ENCODE measurements around the gene MYO16. TPM values are rescaled to one million over a fixed set of nuclear protein-coding genes. Genes with fewer than 3 reads are reported as not detected.

The MYO16 gene
- total RNA-seq = under 1 TPM in 1 of 4 donors, not detected in 3; 0.53 TPM

GRCh38 chr13:108629181-108629752, at the start of gene MYO16:
MYO16 (plus strand) TSS chr13:108629611; CDS start chr13:108629845, 234 bp downstream.
- Histone ChIP-seq H3K4me1 (no peaks in the 10 kb centered on the region), H3K36me3 (no peaks in the 10 kb centered on the region), H3K9me3 (no peaks in the 10 kb centered on the region), H3K27ac (no peak within 1 kb of the TSS), H3K27me3 (no peaks in the 10 kb centered on the region), H3K4me3 (no peak within 1 kb of the TSS)
- TF ChIP-seq POLR2A (IDR thresholded peaks at IDR 0.05) = no peak
- TF ChIP-seq, protein P1, sequence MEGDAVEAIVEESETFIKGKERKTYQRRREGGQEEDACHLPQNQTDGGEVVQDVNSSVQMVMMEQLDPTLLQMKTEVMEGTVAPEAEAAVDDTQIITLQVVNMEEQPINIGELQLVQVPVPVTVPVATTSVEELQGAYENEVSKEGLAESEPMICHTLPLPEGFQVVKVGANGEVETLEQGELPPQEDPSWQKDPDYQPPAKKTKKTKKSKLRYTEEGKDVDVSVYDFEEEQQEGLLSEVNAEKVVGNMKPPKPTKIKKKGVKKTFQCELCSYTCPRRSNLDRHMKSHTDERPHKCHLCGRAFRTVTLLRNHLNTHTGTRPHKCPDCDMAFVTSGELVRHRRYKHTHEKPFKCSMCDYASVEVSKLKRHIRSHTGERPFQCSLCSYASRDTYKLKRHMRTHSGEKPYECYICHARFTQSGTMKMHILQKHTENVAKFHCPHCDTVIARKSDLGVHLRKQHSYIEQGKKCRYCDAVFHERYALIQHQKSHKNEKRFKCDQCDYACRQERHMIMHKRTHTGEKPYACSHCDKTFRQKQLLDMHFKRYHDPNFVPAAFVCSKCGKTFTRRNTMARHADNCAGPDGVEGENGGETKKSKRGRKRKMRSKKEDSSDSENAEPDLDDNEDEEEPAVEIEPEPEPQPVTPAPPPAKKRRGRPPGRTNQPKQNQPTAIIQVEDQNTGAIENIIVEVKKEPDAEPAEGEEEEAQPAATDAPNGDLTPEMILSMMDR (IDR thresholded peaks at IDR 0.05) = no peak
- no peak for DNase-seq

- Histone ChIP-seq H3K9me3 (no peaks in the 10 kb centered on the region), H3K27me3 (no peaks in the 10 kb centered on the region), H3K4me3 (no peak overlapping the region), H3K27ac (no peak overlapping the region), H3K36me3 (no peaks in the 10 kb centered on the region), H3K4me1 (no peaks in the 10 kb centered on the region)
- DNase-seq = no peak
- no peak for TF ChIP-seq POLR2A (IDR thresholded peaks at IDR 0.05)
- TF ChIP-seq, protein P1 (IDR thresholded peaks at IDR 0.05) = no peak
These were observed 42.6 kb upstream of the MYO16 start for GRCh38 chr13:108586826-108587225.

DNA sequence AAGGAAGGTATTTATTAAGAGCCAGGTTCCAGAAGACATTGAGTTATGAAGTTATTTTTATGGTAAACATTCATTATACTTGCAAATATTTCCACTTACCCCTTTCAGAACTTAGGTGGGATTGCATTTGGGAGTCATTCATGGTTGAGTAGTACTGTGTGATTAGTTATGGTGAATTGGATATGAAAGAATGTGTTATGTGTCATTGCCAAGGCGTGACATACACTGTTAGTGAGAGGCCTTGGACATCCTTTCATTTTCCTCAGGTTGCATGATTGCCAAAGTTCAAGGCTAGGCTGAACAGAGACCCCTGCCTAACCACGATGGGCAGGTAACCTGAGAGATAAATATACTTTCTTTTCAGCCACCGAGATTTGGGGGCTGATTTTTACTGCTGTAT, 40.9 kb upstream of the MYO16 start:
- no peak overlapping the region for H3K27ac ChIP-seq
- no peak overlapping the region for H3K4me3 ChIP-seq
- H3K27me3 ChIP-seq = no peaks in the 10 kb centered on the region
- no peaks in the 10 kb centered on the region for H3K4me1 ChIP-seq
- no peaks in the 10 kb centered on the region for H3K9me3 ChIP-seq
- no peaks in the 10 kb centered on the region for H3K36me3 ChIP-seq
- no peak for DNase-seq
- no peak for TF ChIP-seq POLR2A (IDR thresholded peaks at IDR 0.05)
- TF ChIP-seq, protein P1 (IDR thresholded peaks at IDR 0.05) = no peak

- Histone ChIP-seq H3K4me1 (no peaks in the 10 kb centered on the region), H3K27ac (no peak overlapping the region), H3K27me3 (no peaks in the 10 kb centered on the region), H3K36me3 (no peaks in the 10 kb centered on the region), H3K4me3 (no peak overlapping the region), H3K9me3 (no peaks in the 10 kb centered on the region)
- TF ChIP-seq, protein P1 (IDR thresholded peaks at IDR 0.05) = no peak
- no peak for TF ChIP-seq POLR2A (IDR thresholded peaks at IDR 0.05)
- no peak for DNase-seq
These were observed 35.3 kb upstream of the MYO16 start for GRCh38 chr13:108594153-108594552.

GRCh38 chr13:108595436-108596274, 33.8 kb upstream of the MYO16 start:
- DNase-seq = no peak
- H3K27ac ChIP-seq = no peak overlapping the region
- no peaks in the 10 kb centered on the region for H3K4me1 ChIP-seq
- TF ChIP-seq, protein P1 (IDR thresholded peaks at IDR 0.05) = no peak
- no peak for TF ChIP-seq POLR2A (IDR thresholded peaks at IDR 0.05)
- no peaks in the 10 kb centered on the region for H3K27me3 ChIP-seq
- H3K36me3 ChIP-seq = no peaks in the 10 kb centered on the region
- H3K4me3 ChIP-seq = no peak overlapping the region
- H3K9me3 ChIP-seq = no peaks in the 10 kb centered on the region
